Smooth muscle cell of the brain vasculature (primary cell): ENCODE measurements around the gene STXBP1.
"Not testable (repeated sequence)": the region's sequence is repeated elsewhere in the genome, so short reads cannot be mapped to it uniquely, and the experiment has no call there.

ENCODE experiments used
- DNase-seq: peaks from one replicate; pipeline ENCODE4 v3.0.0-alpha.2; 2012; ENCODE audit warnings: low read depth, low spot score

The STXBP1 gene

DNA sequence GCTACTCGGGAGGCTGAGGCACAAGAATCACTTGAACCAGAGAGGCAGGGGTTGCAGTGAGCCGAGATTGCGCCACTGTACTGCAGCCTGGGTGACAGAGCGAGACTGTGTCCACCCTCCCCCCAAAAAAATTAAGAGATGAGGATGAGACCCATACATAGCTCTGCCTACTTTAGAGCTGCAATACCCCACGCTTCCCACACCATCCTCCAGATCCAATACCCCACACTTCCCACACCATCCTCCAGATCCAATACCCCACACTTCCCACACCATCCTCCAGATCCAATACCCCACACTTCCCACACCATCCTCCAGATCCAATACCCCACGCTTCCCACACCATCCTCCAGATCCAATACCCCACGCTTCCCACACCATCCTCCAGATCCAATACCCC lies 34.9 kb upstream of the STXBP1 start:
- DNase-seq, result not testable (repeated sequence)

DNA sequence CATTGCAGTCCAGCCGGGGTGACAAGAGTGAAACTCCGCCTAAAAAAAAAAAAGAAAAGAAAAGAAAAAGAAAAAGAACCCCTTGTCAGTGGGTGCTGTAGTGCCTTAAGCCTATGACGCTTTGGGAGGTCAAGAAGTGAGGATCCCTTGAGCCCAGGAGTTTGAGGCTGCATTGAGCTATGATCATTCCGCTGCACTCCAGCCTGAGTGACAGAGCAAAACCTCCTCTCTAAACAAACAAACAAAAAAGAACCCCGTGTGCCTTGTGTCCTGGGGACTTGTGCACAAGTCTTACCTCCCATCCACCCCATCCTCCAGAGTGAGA lies 33.5 kb upstream of the STXBP1 start:
- no peak for DNase-seq

- peak; percentile 94 for DNase-seq
Observed at GRCh38 chr9:127578952-127579853, 32.9 kb upstream of the STXBP1 start.

GRCh38 chr9:127580366-127580765 lies 31.7 kb upstream of the STXBP1 start:
- DNase-seq, result no peak

DNA sequence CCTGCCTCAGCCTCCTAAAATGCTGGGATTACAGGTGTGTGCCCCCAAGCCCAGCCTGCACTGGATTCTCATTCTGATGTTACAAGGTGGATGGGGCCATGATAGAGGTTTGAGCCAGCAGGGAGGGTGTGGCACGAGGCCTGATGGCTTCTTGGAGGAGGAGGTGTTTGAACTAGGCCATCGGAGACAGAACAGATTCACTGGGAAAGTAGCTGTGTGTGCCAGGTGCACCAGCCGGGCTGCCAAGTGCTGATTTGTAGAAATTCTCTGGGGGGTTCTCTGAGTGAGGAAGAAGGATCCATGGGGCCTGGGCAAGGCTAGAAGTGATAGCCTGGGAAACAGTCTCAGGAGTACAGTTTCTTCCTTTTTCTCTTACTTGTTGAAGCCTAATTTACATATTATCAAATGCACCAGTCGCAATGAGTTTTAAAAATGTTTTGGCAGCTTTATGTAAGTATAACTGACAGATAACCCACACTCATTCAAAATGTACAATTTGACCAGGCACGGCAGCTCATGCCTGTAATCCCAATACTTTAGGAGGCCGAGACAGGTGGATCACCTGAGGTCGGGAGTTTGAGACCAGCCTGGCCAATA lies 31.1 kb upstream of the STXBP1 start:
- DNase-seq, result no peak

DNA sequence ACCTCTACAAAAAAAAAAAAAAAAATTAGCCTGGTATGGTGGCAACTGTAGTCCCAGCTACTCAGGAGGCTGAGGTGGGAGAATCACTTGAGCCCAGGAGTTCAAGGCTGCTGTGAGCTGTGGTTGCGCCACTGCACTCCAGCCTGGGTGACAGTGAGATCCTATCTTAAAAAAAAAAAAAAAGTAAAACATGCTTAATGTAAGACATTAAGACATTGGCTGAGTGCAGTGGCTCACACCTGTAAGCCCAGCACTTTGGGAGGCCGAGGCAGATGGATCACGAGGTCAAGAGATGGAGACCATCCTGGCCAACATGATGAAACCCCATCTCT lies 27.6 kb upstream of the STXBP1 start:
- DNase-seq, result not testable (repeated sequence)

GRCh38 chr9:127585161-127585819 lies 26.8 kb upstream of the STXBP1 start:
- no peak for DNase-seq

DNA sequence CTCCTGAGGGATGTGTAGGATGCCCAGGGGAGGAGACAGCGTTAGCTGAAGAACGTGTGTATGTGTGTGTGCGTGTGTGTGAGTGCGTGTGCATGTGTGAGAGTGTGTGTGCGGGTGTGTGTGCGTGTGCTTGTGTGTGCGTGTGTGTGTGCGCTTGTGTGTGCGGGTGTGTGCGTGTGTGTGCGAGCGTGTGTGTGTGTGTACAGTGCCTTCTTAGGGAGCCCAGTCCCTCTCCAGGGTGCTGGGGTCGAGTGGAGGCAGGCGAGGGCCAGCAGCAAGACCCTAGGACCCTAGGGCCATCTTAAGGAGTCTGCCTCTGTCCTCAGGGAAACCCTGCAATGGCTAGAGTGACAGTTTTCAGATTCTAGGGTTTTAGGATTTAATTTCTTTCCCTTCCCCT lies 26.0 kb upstream of the STXBP1 start:
- DNase-seq, result no peak

DNA sequence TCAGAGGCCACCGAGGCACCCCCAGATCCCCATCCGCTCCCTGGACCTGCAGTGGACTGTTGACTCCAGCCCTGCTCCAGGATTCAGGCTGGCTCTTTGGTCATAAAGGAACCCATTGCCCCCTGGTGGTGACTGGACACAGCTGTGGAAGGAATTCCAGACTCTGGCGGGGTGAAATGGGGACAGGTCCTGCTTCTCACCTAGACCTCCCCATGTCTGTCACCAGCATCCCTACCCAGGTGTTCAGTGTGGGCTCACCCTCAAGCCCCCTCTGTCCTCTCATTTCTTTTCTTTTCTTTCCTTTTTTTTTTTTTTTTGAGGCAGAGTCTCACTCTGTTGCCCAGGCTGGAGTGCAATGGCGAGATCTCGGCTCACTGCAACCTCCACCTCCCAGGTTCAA lies 25.5 kb upstream of the STXBP1 start:
- DNase-seq, result no peak

DNA sequence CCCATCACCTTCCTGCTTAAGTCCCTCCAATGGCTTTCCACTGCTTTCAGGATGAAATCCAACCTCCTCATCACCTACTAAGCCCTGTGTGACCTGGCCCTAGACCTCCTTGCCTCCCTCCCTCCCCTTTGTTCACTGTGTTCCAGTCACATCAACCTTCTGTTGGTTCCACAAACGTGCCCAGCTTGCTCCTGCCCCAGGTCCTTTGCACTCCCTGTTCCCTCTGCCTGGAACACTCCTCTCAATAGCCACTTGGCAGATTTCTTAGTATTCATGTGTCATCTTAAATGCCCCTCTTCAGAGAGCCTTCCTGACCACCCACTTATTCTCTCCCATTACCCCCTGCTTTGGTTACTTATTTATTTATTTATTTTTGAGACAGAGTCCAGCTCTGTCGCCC lies 24.1 kb upstream of the STXBP1 start:
- DNase-seq, result no peak

GRCh38 chr9:127588740-127589506 lies 23.2 kb upstream of the STXBP1 start:
- DNase-seq, result no peak

GRCh38 chr9:127589955-127590370 lies 22.1 kb upstream of the STXBP1 start:
- DNase-seq, result no peak

GRCh38 chr9:127595611-127596010 lies 16.5 kb upstream of the STXBP1 start:
- no peak for DNase-seq

DNA sequence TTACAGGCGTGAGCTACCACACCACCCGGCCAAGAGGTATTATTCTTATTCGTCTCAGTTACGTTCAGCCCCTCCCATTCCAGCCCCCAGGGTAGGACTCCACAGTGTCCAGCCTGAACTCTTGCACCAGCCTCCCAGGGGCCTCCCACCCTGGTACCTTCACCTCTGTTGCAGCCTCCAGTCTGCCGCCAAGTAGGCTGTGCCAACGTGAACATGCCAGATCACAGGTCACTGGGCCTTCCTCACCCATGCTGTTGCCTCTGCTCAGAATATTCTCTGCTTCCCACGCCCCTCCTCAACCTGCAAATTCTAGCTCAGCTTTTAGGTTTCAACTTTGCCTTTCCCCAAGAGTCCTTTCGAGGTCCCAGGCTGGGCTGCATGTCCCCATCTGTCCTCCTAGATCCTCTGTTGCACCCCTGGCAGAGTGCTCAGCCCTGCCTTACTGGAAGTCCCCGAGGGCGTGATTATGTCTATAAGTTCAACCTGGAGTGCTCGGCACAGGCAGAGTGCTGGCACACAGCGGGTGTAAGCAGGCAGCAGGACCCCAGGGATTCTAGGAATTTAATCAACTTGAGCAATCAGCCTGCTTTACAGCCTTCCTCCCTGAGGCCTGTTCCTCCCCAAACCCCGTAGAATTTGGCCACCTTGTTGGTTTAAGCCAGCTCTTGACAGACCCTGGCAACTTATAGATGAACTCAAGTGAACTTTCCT lies 13.1 kb upstream of the STXBP1 start:
- no peak for DNase-seq

DNA sequence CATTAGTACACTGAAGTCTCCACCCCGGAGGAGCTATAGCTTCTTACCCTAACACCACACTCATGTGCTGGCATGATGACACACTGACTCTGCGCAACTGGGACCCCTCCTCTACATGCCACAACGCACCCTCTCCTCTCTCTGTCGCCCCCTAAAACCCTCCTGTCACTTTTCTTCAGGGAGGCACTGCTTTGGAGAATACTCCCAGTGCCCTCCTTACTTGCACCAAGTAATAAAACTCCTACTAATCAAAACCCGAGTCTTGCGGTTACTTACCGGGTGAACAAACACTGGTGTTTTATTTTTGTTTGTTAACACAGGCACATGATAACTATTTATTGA lies 12.6 kb upstream of the STXBP1 start:
- DNase-seq, result no peak

GRCh38 chr9:127603226-127603625 lies 8.9 kb upstream of the STXBP1 start:
- no peak for DNase-seq

- DNase-seq, result no peak
Observed at GRCh38 chr9:127606043-127606442, 6.0 kb upstream of the STXBP1 start.

DNA sequence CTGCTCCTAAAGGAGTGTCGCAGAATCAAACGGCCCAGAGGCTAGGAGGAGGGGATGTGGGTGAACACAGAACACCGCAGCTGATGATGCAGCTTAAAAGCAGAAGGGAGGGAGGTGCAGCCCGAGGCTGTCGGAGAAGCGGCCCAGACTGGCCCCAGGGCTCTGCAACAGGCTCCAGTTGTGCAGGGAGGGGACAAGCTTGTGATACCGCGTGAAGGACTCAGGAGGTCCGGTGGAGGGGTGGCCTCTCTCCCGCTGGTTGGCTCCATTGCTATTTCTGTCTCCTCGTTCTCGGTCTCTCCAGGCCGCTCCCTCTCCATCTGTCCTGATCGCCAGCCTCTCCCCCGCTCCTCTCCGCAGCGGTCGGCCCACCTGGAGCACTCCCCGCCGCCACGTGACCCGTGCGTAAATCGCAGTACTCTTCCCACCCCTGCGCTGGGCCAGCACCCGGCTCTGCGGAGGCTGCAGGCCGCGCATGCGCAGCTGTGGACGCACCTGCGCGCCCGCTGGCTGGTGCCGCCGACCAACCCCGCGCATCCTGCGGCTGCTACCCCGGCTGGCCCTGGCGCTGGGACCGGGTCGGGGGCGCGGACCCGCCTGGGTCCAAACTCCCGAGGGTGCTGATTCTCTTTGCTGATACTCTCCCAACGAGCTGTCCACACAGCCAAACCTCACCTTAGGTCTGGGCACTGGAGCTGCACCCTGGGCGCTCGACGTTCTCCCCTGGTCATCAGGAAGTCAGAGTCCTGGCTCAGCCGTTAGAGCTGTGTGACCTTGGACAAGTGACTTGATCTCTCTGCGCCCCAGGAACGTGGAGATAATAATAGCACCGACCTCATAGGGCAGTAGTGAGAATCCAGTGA lies 3.7 kb upstream of the STXBP1 start:
- DNase-seq, result no peak

- DNase-seq, result no peak
Observed at GRCh38 chr9:127611603-127611898, 526 bp upstream of the STXBP1 start.

- no peak for DNase-seq
Observed at GRCh38 chr9:127612939-127613582, 984 bp downstream of the STXBP1 start.

DNA sequence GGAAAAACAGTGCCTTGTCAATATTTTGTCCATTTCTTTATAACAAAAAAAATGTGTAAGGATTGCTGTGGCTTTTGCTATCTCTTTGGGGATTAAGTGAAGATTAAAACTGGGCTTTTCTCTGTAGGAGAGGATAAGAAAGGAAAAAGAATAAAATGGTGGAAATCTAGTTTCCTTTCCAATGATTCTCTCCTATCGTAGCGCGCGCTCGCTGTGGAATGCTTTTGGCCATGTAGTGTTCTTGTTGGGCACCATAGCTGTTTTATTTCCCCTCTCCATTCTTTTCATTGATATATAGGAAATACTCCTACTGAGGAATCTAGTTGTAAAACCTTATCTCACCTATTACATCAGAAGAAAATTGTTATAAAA lies 1.5 kb downstream of the STXBP1 start:
- DNase-seq, result no peak
